DND-41 (cell line): ENCODE measurements around the gene WWC1.

Experiments used
- ATAC-seq: fragments of 200-7000 bp; cut with Tn5 transposase; 3 replicates; pipeline ENCODE4 v1.9.1; 2021; ENCODE audit warnings: low read depth; ENCODE audit not compliant: insufficient read depth
- DNase-seq: peaks from one replicate; pipeline ENCODE4 v3.0.0-alpha.2; 2020
- H2AFZ ChIP-seq: 2 replicates; pipeline ENCODE4 v1.6.0; 2012; ENCODE audit warnings: low read depth, low read length
- H3K27ac ChIP-seq: 2 replicates; pipeline ENCODE4 v1.5.1; 2012; ENCODE audit warnings: low read length, inconsistent platforms
- H3K27me3 ChIP-seq: fragments of 200-600 bp; sonication (generic); 2 replicates; pipeline ENCODE4 v1.6.0; 2012; ENCODE audit warnings: low read length, mild to moderate bottlenecking, inconsistent platforms; ENCODE audit not compliant: insufficient read depth, poor library complexity
- H3K36me3 ChIP-seq: 2 replicates; pipeline ENCODE4 v1.5.1; 2012; ENCODE audit warnings: low read length, inconsistent platforms; ENCODE audit not compliant: insufficient read depth
- H3K4me1 ChIP-seq: 2 replicates; pipeline ENCODE4 v1.5.1; 2012; ENCODE audit warnings: mild to moderate bottlenecking, low read length; ENCODE audit not compliant: insufficient read depth
- H3K4me2 ChIP-seq: 2 replicates; pipeline ENCODE4 v1.6.0; 2012; ENCODE audit warnings: mild to moderate bottlenecking, moderate library complexity, low read length, inconsistent platforms; ENCODE audit not compliant: insufficient read depth
- H3K4me3 ChIP-seq, 2 experiments: fragments of 200-600 bp in 1 of 2; shearing (Covaris generic) in 1 of 2; 2 replicates each; pipeline ENCODE4 v1.5.1; 2012 to 2016; ENCODE audit warnings: inconsistent platforms in 2 of 2, low read length in 2 of 2, mild to moderate bottlenecking in 2 of 2, low read depth in 1 of 2, moderate library complexity in 1 of 2
- H3K79me2 ChIP-seq: 2 replicates; pipeline ENCODE4 v1.6.0; 2012; ENCODE audit warnings: low read length, inconsistent platforms; ENCODE audit not compliant: insufficient read depth
- H3K9ac ChIP-seq: 2 replicates; pipeline ENCODE4 v1.6.0; 2012; ENCODE audit warnings: low read depth, mild to moderate bottlenecking, inconsistent platforms, low read length, moderate library complexity
- H3K9me3 ChIP-seq: 2 replicates; pipeline ENCODE4 v1.5.1; 2012; ENCODE audit warnings: low read length, moderate library complexity, mild to moderate bottlenecking, inconsistent platforms; ENCODE audit not compliant: insufficient read depth, severe bottlenecking
- H4K20me1 ChIP-seq: 2 replicates; pipeline ENCODE4 v1.6.0; 2012; ENCODE audit warnings: low read length; ENCODE audit not compliant: insufficient read depth
- CTCF ChIP-seq: IDR thresholded peaks from 2 replicates; pipeline ENCODE4 v1.5.1; 2012; ENCODE audit warnings: borderline replicate concordance, low read length, moderate library complexity, mild to moderate bottlenecking; ENCODE audit not compliant: poor library complexity, severe bottlenecking; ENCODE audit errors: extremely low read depth
- EZH2 ChIP-seq: IDR thresholded peaks from 3 replicates; pipeline ENCODE4 v1.6.1; 2012; ENCODE audit warnings: borderline replicate concordance, low read depth, mild to moderate bottlenecking, moderate library complexity, low read length, inconsistent platforms; ENCODE audit not compliant: severe bottlenecking

WWC1 gene

GRCh38 chr5:168424594-168425323 lies 133.3 kb downstream of the WWC1 start:
- no peak overlapping the region for H3K4me2 ChIP-seq
- H3K27ac ChIP-seq = no peak overlapping the region
- H3K79me2 ChIP-seq = no peaks in the 10 kb centered on the region
- no peaks in the 10 kb centered on the region for H3K9me3 ChIP-seq
- no peaks in the 10 kb centered on the region for H3K27me3 ChIP-seq
- no peak overlapping the region for H2AFZ ChIP-seq
- no peak overlapping the region for H3K4me3 ChIP-seq
- ATAC-seq = no peak
- H4K20me1 ChIP-seq = no peaks in the 10 kb centered on the region
- TF ChIP-seq CTCF (no peak), EZH2 (no peak)
- H3K36me3 ChIP-seq = no peaks in the 10 kb centered on the region
- H3K9ac ChIP-seq = no peak overlapping the region
- no peaks in the 10 kb centered on the region for H3K4me1 ChIP-seq
- no peak for DNase-seq

- H3K4me2 ChIP-seq = no peak overlapping the region
- TF ChIP-seq EZH2 (no peak), CTCF (no peak)
- H3K36me3 ChIP-seq = no peaks in the 10 kb centered on the region
- H3K27me3 ChIP-seq = no peaks in the 10 kb centered on the region
- H3K9me3 ChIP-seq = no peaks in the 10 kb centered on the region
- ATAC-seq (no peak), DNase-seq (no peak)
- H3K27ac ChIP-seq = no peak overlapping the region
- H2AFZ ChIP-seq = no peak overlapping the region
- no peak overlapping the region for H3K4me3 ChIP-seq
- no peaks in the 10 kb centered on the region for H4K20me1 ChIP-seq
- no peak overlapping the region for H3K9ac ChIP-seq
- H3K79me2 ChIP-seq = no peaks in the 10 kb centered on the region
- H3K4me1 ChIP-seq = no peaks in the 10 kb centered on the region
Measured at GRCh38 chr5:168426007-168426863, 134.8 kb downstream of the WWC1 start.

GRCh38 chr5:168426864-168427172 lies 135.4 kb downstream of the WWC1 start:
- no peak overlapping the region for H3K27ac ChIP-seq
- peaks cover 1% of the 10 kb centered on the region for H3K27me3 ChIP-seq
- H3K4me1 ChIP-seq = no peaks in the 10 kb centered on the region
- H3K36me3 ChIP-seq = no peaks in the 10 kb centered on the region
- no peaks in the 10 kb centered on the region for H4K20me1 ChIP-seq
- TF ChIP-seq CTCF (no peak), EZH2 (no peak)
- ATAC-seq (no peak), DNase-seq (no peak)
- no peak overlapping the region for H2AFZ ChIP-seq
- no peaks in the 10 kb centered on the region for H3K79me2 ChIP-seq
- no peak overlapping the region for H3K4me3 ChIP-seq
- H3K9ac ChIP-seq = no peak overlapping the region
- no peak overlapping the region for H3K4me2 ChIP-seq
- H3K9me3 ChIP-seq = no peaks in the 10 kb centered on the region
